Erythroblast (primary cell): ENCODE data around the gene UPP1.

Source experiments
- GATA1 ChIP-seq: IDR thresholded peaks from 2 replicates; pipeline ENCODE4 v1.6.1; 2011; ENCODE audit warnings: low read depth, mild to moderate bottlenecking, control low read depth, low read length, moderate library complexity
- POLR2A ChIP-seq: IDR thresholded peaks from 2 replicates; pipeline ENCODE4 v1.6.1; 2011; ENCODE audit warnings: mild to moderate bottlenecking, low read length

GRCh38 chr7:48147078-48147591 lies 58.1 kb downstream of the UPP1 start:
- TF ChIP-seq POLR2A: no peak
- no peak for TF ChIP-seq GATA1
